GM23338 (cell line): ENCODE measurements around the gene RPS21. TPM values are rescaled to one million over a fixed set of nuclear protein-coding genes. Genes with fewer than 3 reads are reported as not detected.

Experiments
- ATAC-seq: fragments of 200-7000 bp; cut with Tn5 transposase; 3 replicates; pipeline ENCODE4 v1.9.1; 2020
- DNase-seq: peaks from one replicate; pipeline ENCODE4 v3.0.0-alpha.2; 2015; ENCODE audit warnings: low spot score
- H2AFZ ChIP-seq: fragments of 200-600 bp; sonication (generic); 2 replicates; pipeline ENCODE4 v1.8.0; 2016; ENCODE audit warnings: antibody characterized with exemption, mild to moderate bottlenecking, moderate library complexity
- H3F3A ChIP-seq: fragments of 200-600 bp; sonication (generic); replicated peaks from 2 replicates; pipeline ENCODE4 v1.8.0; 2017; ENCODE audit warnings: antibody characterized with exemption, mixed run types, low read depth
- H3K27ac ChIP-seq: fragments of 200-600 bp; sonication (generic); 2 replicates; pipeline ENCODE4 v1.6.1; 2016; ENCODE audit warnings: low read depth
- H3K27me3 ChIP-seq: fragments of 200-600 bp; sonication (generic); 2 replicates; pipeline ENCODE4 v1.8.0; 2016; ENCODE audit warnings: mild to moderate bottlenecking, mixed run types, moderate library complexity; ENCODE audit not compliant: insufficient read depth
- H3K36me3 ChIP-seq: fragments of 200-600 bp; sonication (generic); 2 replicates; pipeline ENCODE4 v1.8.0; 2016; ENCODE audit warnings: mild to moderate bottlenecking; ENCODE audit not compliant: insufficient read depth
- H3K4me1 ChIP-seq: fragments of 200-600 bp; sonication (generic); 2 replicates; pipeline ENCODE4 v1.8.0; 2016; ENCODE audit warnings: mild to moderate bottlenecking, moderate library complexity; ENCODE audit not compliant: insufficient read depth
- H3K4me2 ChIP-seq: fragments of 200-600 bp; sonication (generic); 2 replicates; pipeline ENCODE4 v1.7.1; 2017; ENCODE audit warnings: mixed run types
- H3K4me3 ChIP-seq: fragments of 200-600 bp; sonication (generic); 2 replicates; pipeline ENCODE4 v1.6.1; 2016; ENCODE audit warnings: mixed run types
- H3K79me2 ChIP-seq: fragments of 200-600 bp; sonication (generic); replicated peaks from 2 replicates; pipeline ENCODE4 v1.8.0; 2017; ENCODE audit warnings: mild to moderate bottlenecking; ENCODE audit not compliant: insufficient read depth
- H3K9me2 ChIP-seq: fragments of 200-600 bp; sonication (generic); 2 replicates; pipeline ENCODE4 v1.8.0; 2017; ENCODE audit not compliant: insufficient read depth
- H4K20me1 ChIP-seq: fragments of 200-600 bp; sonication (generic); replicated peaks from 2 replicates; pipeline ENCODE4 v1.8.0; 2017; ENCODE audit warnings: mild to moderate bottlenecking; ENCODE audit not compliant: insufficient read depth
- H3K27ac Mint-ChIP-seq: 2 replicates; pipeline ENCODE4 v1.8.0; 2020; ENCODE audit warnings: inconsistent platforms, mild to moderate bottlenecking, moderate library complexity, mixed read lengths
- H3K27me3 Mint-ChIP-seq: 3 replicates; pipeline ENCODE4 v1.8.0; 2022; ENCODE audit warnings: low read depth, mild to moderate bottlenecking, moderate library complexity, mixed read lengths, inconsistent platforms; ENCODE audit not compliant: insufficient read depth, poor library complexity
- H3K36me3 Mint-ChIP-seq: 3 replicates; pipeline ENCODE4 v1.8.0; 2021; ENCODE audit warnings: low read depth, mild to moderate bottlenecking, inconsistent platforms, moderate library complexity, mixed read lengths
- H3K4me1 Mint-ChIP-seq: 3 replicates; pipeline ENCODE4 v1.8.0; 2020; ENCODE audit warnings: mild to moderate bottlenecking, inconsistent platforms, mixed read lengths
- H3K4me3 Mint-ChIP-seq: 3 replicates; pipeline ENCODE4 v1.8.0; 2021; ENCODE audit warnings: moderate library complexity, mild to moderate bottlenecking, inconsistent platforms, mixed read lengths
- H3K9me3 Mint-ChIP-seq: 3 replicates; pipeline ENCODE4 v1.8.0; 2020; ENCODE audit warnings: moderate library complexity, mild to moderate bottlenecking, inconsistent platforms, mixed read lengths
- CREB1 ChIP-seq: fragments of 250-450 bp; sonication (Bioruptor Pico); IDR thresholded peaks from 2 replicates; pipeline ENCODE4 v1.5.0; 2020; ENCODE audit warnings: low read depth, mild to moderate bottlenecking, moderate library complexity
- CTCF ChIP-seq, 2 experiments: fragments of 200-600 bp in 1 of 2; sonication (generic) in 1 of 2; conservative IDR thresholded peaks; 2 replicates each; pipeline versions ENCODE4 v1.5.1 to v1.6.1; 2016 to 2017; ENCODE audit warnings: antibody characterized with exemption in 2 of 2, low read depth in 2 of 2, mild to moderate bottlenecking in 2 of 2, moderate library complexity in 1 of 2
- ETS1 ChIP-seq: IDR thresholded peaks from 2 replicates; pipeline ENCODE4 v1.6.1; 2016; ENCODE audit warnings: antibody characterized with exemption
- EZH2 ChIP-seq: fragments of 200-600 bp; sonication (generic); IDR thresholded peaks from one replicate; pipeline ENCODE4 v1.8.0; 2017; ENCODE audit warnings: antibody characterized with exemption, mild to moderate bottlenecking, low read depth; ENCODE audit not compliant: unreplicated experiment
- EZH2phosphoT487 ChIP-seq: fragments of 200-600 bp; sonication (generic); IDR thresholded peaks from one replicate; pipeline ENCODE4 v1.8.1; 2018; ENCODE audit warnings: antibody characterized with exemption; ENCODE audit not compliant: unreplicated experiment
- JUNB ChIP-seq: IDR thresholded peaks from one replicate; pipeline ENCODE4 v1.6.1; 2016; ENCODE audit warnings: antibody characterized with exemption; ENCODE audit not compliant: unreplicated experiment
- NANOG ChIP-seq: IDR thresholded peaks from 2 replicates; pipeline ENCODE4 v1.6.1; 2016; ENCODE audit warnings: antibody characterized with exemption, borderline replicate concordance
- POLR2AphosphoS5 ChIP-seq: IDR thresholded peaks from 2 replicates; pipeline ENCODE4 v1.6.1; 2016; ENCODE audit warnings: antibody characterized with exemption, low read depth
- REST ChIP-seq: IDR thresholded peaks from one replicate; pipeline ENCODE4 v1.6.1; 2018; ENCODE audit warnings: antibody characterized with exemption; ENCODE audit not compliant: unreplicated experiment
- STAT1 ChIP-seq: IDR thresholded peaks from one replicate; pipeline ENCODE4 v1.6.1; 2016; ENCODE audit warnings: antibody characterized with exemption; ENCODE audit not compliant: unreplicated experiment
- ZNF114 ChIP-seq: fragments of 250-450 bp; sonication (Bioruptor Pico); IDR thresholded peaks from 2 replicates; pipeline ENCODE4 v1.5.0; 2020; ENCODE audit warnings: mild to moderate bottlenecking, moderate library complexity
- ZNF331 ChIP-seq: fragments of 250-450 bp; sonication (Bioruptor Pico); IDR thresholded peaks from 2 replicates; pipeline ENCODE4 v1.5.0; 2020; ENCODE audit warnings: low read depth, mild to moderate bottlenecking, moderate library complexity
- ZNF462 ChIP-seq: fragments of 250-450 bp; sonication (Bioruptor Pico); IDR thresholded peaks from 2 replicates; pipeline ENCODE4 v1.5.0; 2020; ENCODE audit warnings: mild to moderate bottlenecking, moderate library complexity
- polyA plus RNA-seq: library from polyadenylated mRNA; unstranded; fragments of >200 nt; fragmentation: Nextera tagmentation; extraction: Ambion mirVana; gene quantifications from 2 replicates; pipeline ENCODE4 v1.2.1, GENCODE V29; 2016
- total RNA-seq: library from RNA; depleted of rRNA; stranded (reverse); fragments of >200 nt; shearing (Covaris generic); gene quantifications from 2 replicates; pipeline ENCODE4 v1.2.3, GENCODE V29; 2014

Gene RPS21
- total and polyA plus RNA-seq, 2 experiments from 2014 or later: 759 to 2,298 TPM

GRCh38 chr20:62430866-62431447, 44.1 kb downstream of the RPS21 start:
- H3K36me3 Mint-ChIP-seq: no peaks in the 10 kb centered on the region
- H3K4me3 ChIP-seq: no peak overlapping the region
- H3K27me3 Mint-ChIP-seq: peaks cover 11% of the 10 kb centered on the region
- H3K4me1 ChIP-seq: peaks cover 27% of the 10 kb centered on the region
- ATAC-seq: no peak
- no peaks in the 10 kb centered on the region for H4K20me1 ChIP-seq
- no peak overlapping the region; the same call in 2 of the 3 replicates for H3K4me3 Mint-ChIP-seq
- no peaks in the 10 kb centered on the region for H3K9me3 Mint-ChIP-seq
- peaks cover 39% of the 10 kb centered on the region for H3K4me1 Mint-ChIP-seq
- DNase-seq: no peak
- no peaks in the 10 kb centered on the region for H3K9me2 ChIP-seq
- no peaks in the 10 kb centered on the region for H3K27me3 ChIP-seq
- H3K27ac Mint-ChIP-seq: no peak overlapping the region
- H2AFZ ChIP-seq: 0 out of 2 replicates have a peak overlapping the region, but pooled peaks have one; percentile 1
- H3K36me3 ChIP-seq: no peaks in the 10 kb centered on the region
- no peak overlapping the region for H3K4me2 ChIP-seq
- peaks cover 9% of the 10 kb centered on the region; the same call in 1 of the 2 replicates for H3F3A ChIP-seq
- no peak for TF ChIP-seq EZH2
- no peak for TF ChIP-seq CTCF (conservative IDR thresholded peaks at IDR 0.05; ENCODE audit: low read depth in 2 of 2)
- no peak for TF ChIP-seq ETS1
- TF ChIP-seq EZH2phosphoT487: no peak
- TF ChIP-seq ZNF331 (CRISPR knock-in tag): no peak
- TF ChIP-seq JUNB: no peak
- no peak for TF ChIP-seq ZNF114
- no peak for TF ChIP-seq CREB1 (CRISPR knock-in tag)
- no peak for TF ChIP-seq NANOG
- no peak for TF ChIP-seq ZNF462
- no peak for TF ChIP-seq REST
- TF ChIP-seq POLR2AphosphoS5: no peak
- TF ChIP-seq STAT1: no peak
- H3K79me2 ChIP-seq: no peaks in the 10 kb centered on the region
- no peak overlapping the region for H3K27ac ChIP-seq
